Endothelial cell (in vitro differentiated cells): ENCODE results near the gene INTS6. TPM values are rescaled to one million over a fixed set of nuclear protein-coding genes. Genes with fewer than 3 reads are reported as not detected.
A peak's percentile ranks its signal among the peaks of the same experiment; 100 is the strongest.

Experiments
- DNase-seq: peaks from one replicate; pipeline ENCODE4 v3.0.0; 2021; ENCODE audit warnings: low spot score
- H3K27ac Mint-ChIP-seq: one replicate; pipeline ENCODE4 v1.8.0; 2021; ENCODE audit warnings: mixed read lengths, inconsistent platforms; ENCODE audit not compliant: unreplicated experiment
- H3K27me3 Mint-ChIP-seq: one replicate; pipeline ENCODE4 v1.8.0; 2021; ENCODE audit warnings: mild to moderate bottlenecking, moderate library complexity, mixed read lengths, inconsistent platforms; ENCODE audit not compliant: unreplicated experiment
- H3K36me3 Mint-ChIP-seq: one replicate; pipeline ENCODE4 v1.8.0; 2021; ENCODE audit warnings: mild to moderate bottlenecking, low read depth, mixed read lengths, inconsistent platforms; ENCODE audit not compliant: unreplicated experiment
- H3K4me1 Mint-ChIP-seq: one replicate; pipeline ENCODE4 v1.8.0; 2021; ENCODE audit warnings: mild to moderate bottlenecking, mixed read lengths, inconsistent platforms; ENCODE audit not compliant: unreplicated experiment
- H3K4me3 Mint-ChIP-seq: one replicate; pipeline ENCODE4 v1.8.0; 2021; ENCODE audit warnings: mild to moderate bottlenecking, mixed read lengths, inconsistent platforms; ENCODE audit not compliant: unreplicated experiment
- H3K9me3 Mint-ChIP-seq: one replicate; pipeline ENCODE4 v1.8.0; 2021; ENCODE audit warnings: mixed read lengths, inconsistent platforms; ENCODE audit not compliant: unreplicated experiment
- CTCF ChIP-seq: fragments of 200-600 bp; sonication (generic); IDR thresholded peaks from one replicate; pipeline ENCODE4 v1.5.0; 2021; ENCODE audit warnings: antibody characterized with exemption; ENCODE audit not compliant: unreplicated experiment
- long read RNA-seq: library from polyadenylated mRNA; unstranded; transcript quantifications from one replicate; pipeline ENCODE4 v2.0.0, GENCODE V29; 2020; ENCODE audit not compliant: unreplicated experiment
- total RNA-seq: library from RNA; stranded (reverse); fragmentation: NEBNext Ultra II Directional; extraction: Animal tissue kit (Norgen Biotek cat#: 25700); gene quantifications from one replicate; pipeline ENCODE4 v1.2.1, GENCODE V29; 2021; ENCODE audit not compliant: unreplicated experiment

INTS6 gene
- total RNA-seq: 45.0 TPM
- long read RNA-seq, partial matches to known transcripts: 0 of 2 reads
- long read RNA-seq, other reads (novel, unspliced or antisense): 1 of 2 reads

- peak; percentile 99 for DNase-seq
- peaks cover 7% of the 10 kb centered on the region for H3K27me3 Mint-ChIP-seq
- H3K27ac Mint-ChIP-seq: peak within 1 kb of the TSS; percentile 95
- H3K9me3 Mint-ChIP-seq: no peaks in the 10 kb centered on the region
- peaks cover 22% of the 10 kb centered on the region for H3K36me3 Mint-ChIP-seq
- TF ChIP-seq CTCF: no peak
- peaks cover 29% of the 10 kb centered on the region for H3K4me1 Mint-ChIP-seq
- peak within 1 kb of the TSS; percentile 94 for H3K4me3 Mint-ChIP-seq
Observed at GRCh38 chr13:51452361-51453206, at the start of gene INTS6. TSS of gene INTS6 (minus strand) at chr13:51453036. CDS start at chr13:51452525, 511 bp downstream.

- peaks cover 6% of the 10 kb centered on the region for H3K4me1 Mint-ChIP-seq
- no peaks in the 10 kb centered on the region for H3K36me3 Mint-ChIP-seq
- TF ChIP-seq CTCF: no peak
- peaks cover 1% of the 10 kb centered on the region for H3K27me3 Mint-ChIP-seq
- no peak for DNase-seq
- no peak overlapping the region for H3K4me3 Mint-ChIP-seq
- H3K27ac Mint-ChIP-seq: no peak overlapping the region
- no peaks in the 10 kb centered on the region for H3K9me3 Mint-ChIP-seq
Observed at GRCh38 chr13:51502153-51502651, 49.4 kb upstream of the INTS6 start.

- no peaks in the 10 kb centered on the region for H3K36me3 Mint-ChIP-seq
- no peak for TF ChIP-seq CTCF
- no peak overlapping the region for H3K4me3 Mint-ChIP-seq
- H3K27ac Mint-ChIP-seq: no peak overlapping the region
- peaks cover 1% of the 10 kb centered on the region for H3K27me3 Mint-ChIP-seq
- no peak for DNase-seq
- no peaks in the 10 kb centered on the region for H3K9me3 Mint-ChIP-seq
- peaks cover 6% of the 10 kb centered on the region for H3K4me1 Mint-ChIP-seq
Observed at GRCh38 chr13:51501592-51502152, 48.8 kb upstream of the INTS6 start.

GRCh38 chr13:51501096-51501495 lies 48.3 kb upstream of the INTS6 start:
- no peak overlapping the region for H3K27ac Mint-ChIP-seq
- H3K4me1 Mint-ChIP-seq: peaks cover 6% of the 10 kb centered on the region
- H3K27me3 Mint-ChIP-seq: peaks cover 1% of the 10 kb centered on the region
- H3K9me3 Mint-ChIP-seq: no peaks in the 10 kb centered on the region
- DNase-seq: no peak
- no peak overlapping the region for H3K4me3 Mint-ChIP-seq
- no peaks in the 10 kb centered on the region for H3K36me3 Mint-ChIP-seq
- TF ChIP-seq CTCF: no peak

- H3K4me1 Mint-ChIP-seq: peaks cover 6% of the 10 kb centered on the region
- TF ChIP-seq CTCF: no peak
- no peaks in the 10 kb centered on the region for H3K36me3 Mint-ChIP-seq
- H3K27ac Mint-ChIP-seq: no peak overlapping the region
- peaks cover 1% of the 10 kb centered on the region for H3K27me3 Mint-ChIP-seq
- H3K9me3 Mint-ChIP-seq: no peaks in the 10 kb centered on the region
- no peak for DNase-seq
- H3K4me3 Mint-ChIP-seq: no peak overlapping the region
Observed at GRCh38 chr13:51500687-51501086, 47.9 kb upstream of the INTS6 start.
